Measurements from ENCODE around the gene CPPED1.

GRCh38 chr16:12700161-12700560 lies 103.5 kb downstream of the CPPED1 start:
- TF ChIP-seq ZNF24 (tag by site-specific recombination; IDR thresholded peaks at IDR 0.05) (no peak), KLF8 (tag by site-specific recombination; IDR thresholded peaks at IDR 0.05) (no peak), ZNF677 (tag by site-specific recombination; IDR thresholded peaks at IDR 0.05) (no peak), ZNF48 (tag by site-specific recombination; IDR thresholded peaks at IDR 0.05) (no peak), ZNF324 (tag by site-specific recombination; IDR thresholded peaks at IDR 0.05) (no peak), CTCF (tag by site-specific recombination; IDR thresholded peaks at IDR 0.05) (no peak)
